ELF-1 (cell line): Measurements from ENCODE around the gene C13orf46.

ENCODE experiments used
- DNase-seq: peaks from one replicate; pipeline ENCODE4 v3.0.0-alpha.2; 2016; ENCODE audit warnings: low read depth, low spot score

The C13orf46 gene

GRCh38 chr13:114010401-114011101 lies 36.7 kb upstream of the C13orf46 start:
- DNase-seq, result no peak

- DNase-seq, result no peak
Measured at GRCh38 chr13:114009590-114010400, 35.9 kb upstream of the C13orf46 start.

- no peak for DNase-seq
Measured at GRCh38 chr13:114008964-114009589, 35.2 kb upstream of the C13orf46 start.

- DNase-seq, result no peak
Measured at GRCh38 chr13:114007566-114007965, 33.7 kb upstream of the C13orf46 start.

- DNase-seq, result no peak
Measured at GRCh38 chr13:114005206-114005724, 31.4 kb upstream of the C13orf46 start.

- no peak for DNase-seq
Measured at GRCh38 chr13:114004420-114005205, 30.7 kb upstream of the C13orf46 start.

- DNase-seq, result no peak
Measured at GRCh38 chr13:114002771-114003321, 29.0 kb upstream of the C13orf46 start.

- DNase-seq, result peak; percentile 74
Measured at GRCh38 chr13:114002009-114002544, 28.2 kb upstream of the C13orf46 start.

GRCh38 chr13:114001331-114002008 lies 27.6 kb upstream of the C13orf46 start:
- no peak for DNase-seq

- no peak for DNase-seq
Measured at GRCh38 chr13:114000151-114001040, 26.5 kb upstream of the C13orf46 start.

- no peak for DNase-seq
Measured at GRCh38 chr13:113999618-113999910, 25.7 kb upstream of the C13orf46 start.

GRCh38 chr13:113998781-113999617 lies 25.1 kb upstream of the C13orf46 start:
- DNase-seq, result no peak

GRCh38 chr13:113997845-113998751 lies 24.2 kb upstream of the C13orf46 start:
- DNase-seq, result no peak

- no peak for DNase-seq
Measured at GRCh38 chr13:113996912-113997745, 23.3 kb upstream of the C13orf46 start.

- DNase-seq, result no peak
Measured at GRCh38 chr13:113996081-113996911, 22.4 kb upstream of the C13orf46 start.
